ENCODE results near the gene GMDS. TPM values are rescaled to one million over a fixed set of nuclear protein-coding genes. Genes with fewer than 3 reads are reported as not detected.

GMDS gene
- total and polyA plus RNA-seq, 2 of the 8 experiments (the other 6 are each of a cell fraction or from before 2014, with no cell fraction given): 16.8 to 50.0 TPM

GRCh38 chr6:1580585-1580984, 664.8 kb downstream of the GMDS start:
- H3K9ac ChIP-seq (replicated peaks in 1 of 4; ENCODE audit: extremely low read depth in 1 of 4, low read depth in 3 of 4, low read length in 3 of 4): no peak overlapping the region
- no peak overlapping the region for H2AFZ ChIP-seq (ENCODE audit: low read length)
- FAIRE-seq: no peak
- H3K27me3 ChIP-seq (replicated peaks in 1 of 4; ENCODE audit: control insufficient read depth in 3 of 4, extremely low read depth in 1 of 4, insufficient read depth in 3 of 4, low read length in 3 of 4): peaks cover 0 to 3% (median 0%) of the 10 kb centered on the region in 4 experiments; a peak in 1 of 7 replicates
- H2AK5ac ChIP-seq (ENCODE audit: low read depth, low read length): no peak overlapping the region
- no peak overlapping the region for H3K4me3 ChIP-seq (ENCODE audit: extremely low read depth in 1 of 4, insufficient read depth in 2 of 4, low read depth in 3 of 4, low read length in 4 of 4)
- TF ChIP-seq CEBPB (IDR thresholded peaks at IDR 0.05; ENCODE audit: low read depth, low read length) (0 out of 2 replicates have a peak, but pooled peaks have one; percentile 27), JUND (IDR thresholded peaks at IDR 0.05; ENCODE audit: low read length) (no peak)
- no peak overlapping the region for H2BK20ac ChIP-seq (ENCODE audit: low read length)
- no peaks in the 10 kb centered on the region for H4K20me1 ChIP-seq (replicated peaks in 1 of 2; ENCODE audit: control insufficient read depth in 1 of 2, insufficient read depth in 2 of 2, low read length in 2 of 2)
- no peak overlapping the region for H3K27ac ChIP-seq (ENCODE audit: low read depth, low read length)
- H2BK12ac ChIP-seq (ENCODE audit: low read depth, low read length): no peak overlapping the region
- no peak overlapping the region for H3K4me2 ChIP-seq (ENCODE audit: insufficient read depth in 1 of 2, low read depth in 2 of 2, low read length in 2 of 2)
- H3K18ac ChIP-seq (ENCODE audit: extremely low read depth, low read length): no peak overlapping the region
- H2BK5ac ChIP-seq (ENCODE audit: low read depth, low read length): no peak overlapping the region
- no peak overlapping the region for H3K23ac ChIP-seq (ENCODE audit: insufficient read length)
- no peak overlapping the region for H2BK120ac ChIP-seq (replicated peaks; ENCODE audit: low read depth, low read length)
- H3K79me2 ChIP-seq (ENCODE audit: control insufficient read depth in 1 of 2, insufficient read depth in 2 of 2, low read length in 2 of 2): no peaks in the 10 kb centered on the region
- H3K36me3 ChIP-seq (ENCODE audit: control insufficient read depth in 2 of 4, insufficient read depth in 4 of 4, low read length in 3 of 4): no peaks in the 10 kb centered on the region
- no peak overlapping the region for H3K14ac ChIP-seq (ENCODE audit: insufficient read length)
- H3K4ac ChIP-seq (replicated peaks; ENCODE audit: insufficient read length, low read depth, low read length): no peak overlapping the region
- no peak overlapping the region for H4K5ac ChIP-seq (ENCODE audit: insufficient read length, low read depth, low read length)
- H4K8ac ChIP-seq (ENCODE audit: extremely low read depth, insufficient read depth, low read length): peak overlapping the region; percentile 68; the same call in 1 of the 2 replicates
- WGBS, 2 experiments (ENCODE audit: extremely low coverage in 1 of 2, insufficient coverage in 1 of 2, insufficient read length in 1 of 2, insufficient replicate concordance in 2 of 2, low coverage in 1 of 2, low lambda C conversion rate in 2 of 2, missing lambda C conversion rate in 1 of 2): 88% methylated on average over 5 of the region's 9 CpGs; no CpG with 5 or more reads in 1 of the 2 experiments
- POLR2A ChIA-PET (ENCODE audit: partially characterized antibody): no interaction called here
- no peak overlapping the region for H4K91ac ChIP-seq (replicated peaks; ENCODE audit: insufficient read length, low read length)
- H3K23me2 ChIP-seq (ENCODE audit: low read depth, low read length): no peaks in the 10 kb centered on the region
- no peak overlapping the region for H3K56ac ChIP-seq (replicated peaks; ENCODE audit: insufficient read length, low read depth, low read length)
- peak in 1 of 2 experiments; percentile 37 for DNase-seq (ENCODE audit: low read depth in 1 of 2, low spot score in 2 of 2)
- no peak overlapping the region for H2BK15ac ChIP-seq (ENCODE audit: low read length)
- no peaks in the 10 kb centered on the region for H3K79me1 ChIP-seq (ENCODE audit: low read depth, low read length)
- CTCF ChIA-PET (ENCODE audit: partially characterized antibody): interaction anchor here (0.5 to 1.7 kb wide), 3 partner anchors 14 to 74 kb away, joined by 3 to 4 read pairs (median 3); no protein-coding TSS in a partner anchor
- H3K4me1 ChIP-seq (replicated peaks in 1 of 4; ENCODE audit: control insufficient read depth in 3 of 4, insufficient read depth in 4 of 4, low read length in 3 of 4): no peaks in the 10 kb centered on the region; a peak in 2 of 7 replicates
- H3K9me3 ChIP-seq (ENCODE audit: insufficient read depth in 2 of 2, low read depth in 1 of 2, low read length in 1 of 2): no peaks in the 10 kb centered on the region
